NK-92 treated with Interleukin-12 subunit alpha and Interleukin-12 subunit beta, amount 100 ng/mL, for 24 hours (cell line): ENCODE measurements around the gene TMEM185B.
"Not testable (repeated sequence)": the region's sequence is repeated elsewhere in the genome, so short reads cannot be mapped to it uniquely, and the experiment has no call there.

Experiments
- DNase-seq: peaks from one replicate; lab custom pipeline; 2025; lab: John Stamatoyannopoulos, UW

TMEM185B gene

GRCh38 chr2:120223034-120223912, at the start of gene TMEM185B:
TSS of gene TMEM185B (minus strand) at chr2:120223400. CDS start at chr2:120222976, 424 bp downstream.
- peak; percentile 85 for DNase-seq

DNA sequence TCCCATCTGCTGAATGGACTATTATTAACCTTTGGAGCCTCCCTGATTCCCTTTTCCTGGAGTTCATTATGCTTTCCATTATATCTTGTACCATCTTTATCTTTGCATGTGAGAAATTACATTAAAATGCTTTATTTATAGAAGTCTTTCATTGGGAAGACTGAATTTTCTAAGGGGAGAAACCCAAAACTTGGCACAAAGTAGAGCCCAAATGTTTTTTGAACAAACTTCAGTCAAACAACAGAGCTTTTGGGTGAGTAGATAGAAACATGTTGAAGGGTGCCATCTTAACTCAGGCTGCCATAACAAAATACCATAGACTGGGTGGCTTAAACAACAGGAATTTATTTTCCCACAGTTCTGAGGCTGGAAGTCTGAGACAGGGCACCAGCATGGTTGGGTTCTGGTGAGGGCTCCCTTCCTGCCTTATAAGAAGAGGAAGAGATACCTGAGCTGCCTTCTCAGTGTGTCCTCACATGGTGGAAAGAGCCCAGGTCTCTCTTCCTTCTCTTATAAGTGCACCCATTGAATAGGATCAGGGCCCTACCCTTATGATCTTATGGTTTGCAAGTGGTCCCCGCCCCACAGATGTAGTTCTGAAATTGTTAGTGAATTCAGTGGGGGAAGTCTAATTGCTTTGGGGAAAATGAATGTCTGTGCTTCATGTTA, 48.6 kb upstream of the TMEM185B start:
- DNase-seq: no peak

GRCh38 chr2:120269816-120270215, 46.6 kb upstream of the TMEM185B start:
- no peak for DNase-seq

DNA sequence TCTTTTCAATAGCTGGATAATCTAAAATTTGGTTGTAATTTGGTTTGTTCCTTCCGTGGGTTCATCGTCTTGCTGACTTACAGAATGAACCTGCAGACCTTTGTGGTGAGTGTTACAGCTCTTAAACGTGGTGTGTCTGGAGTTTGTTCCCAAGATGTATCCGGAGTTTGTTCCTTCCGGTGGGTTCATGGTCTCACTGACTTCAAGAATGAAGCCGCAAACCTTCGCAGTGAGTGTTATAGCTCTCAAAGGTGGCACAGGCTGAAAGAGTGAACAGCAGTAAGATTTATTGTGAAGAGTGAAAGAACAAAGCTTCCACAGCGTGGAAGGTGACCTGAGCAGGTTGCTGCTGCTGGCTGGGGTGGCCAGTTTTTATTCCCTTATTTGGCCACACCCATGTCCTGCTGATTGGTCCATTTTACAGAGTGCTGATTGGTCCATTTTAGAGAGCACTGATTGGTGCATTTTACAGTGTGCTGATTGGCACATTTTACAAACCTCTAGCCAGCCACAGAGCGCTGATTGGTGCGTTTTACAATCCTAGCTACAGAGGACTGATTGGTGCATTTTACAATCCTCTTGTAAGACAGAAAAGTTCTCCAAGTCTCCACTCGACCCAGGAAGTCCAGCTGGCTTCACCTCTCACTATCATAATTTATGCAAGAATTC, 46.0 kb upstream of the TMEM185B start:
- no peak for DNase-seq

GRCh38 chr2:120267348-120267747, 44.1 kb upstream of the TMEM185B start:
- no peak for DNase-seq

DNA sequence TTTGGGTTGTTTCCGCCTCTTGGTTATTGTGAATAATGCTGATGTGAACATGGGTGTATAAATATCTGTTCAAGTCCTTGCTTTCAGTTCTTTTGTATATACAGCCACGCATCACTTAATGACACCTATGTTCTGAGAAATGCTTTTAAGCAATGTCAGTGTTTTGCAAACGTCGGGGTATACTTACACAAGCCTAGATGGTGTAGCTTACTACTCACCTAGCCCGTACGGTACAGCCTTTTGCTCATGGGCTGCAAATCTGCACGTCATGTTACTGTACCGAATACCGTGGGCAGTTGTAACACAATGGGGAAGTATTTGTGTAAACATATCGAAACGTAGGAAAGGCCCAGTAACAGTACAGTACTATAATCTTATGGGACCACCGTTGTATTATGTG, 41.8 kb upstream of the TMEM185B start:
- DNase-seq: no peak

DNA sequence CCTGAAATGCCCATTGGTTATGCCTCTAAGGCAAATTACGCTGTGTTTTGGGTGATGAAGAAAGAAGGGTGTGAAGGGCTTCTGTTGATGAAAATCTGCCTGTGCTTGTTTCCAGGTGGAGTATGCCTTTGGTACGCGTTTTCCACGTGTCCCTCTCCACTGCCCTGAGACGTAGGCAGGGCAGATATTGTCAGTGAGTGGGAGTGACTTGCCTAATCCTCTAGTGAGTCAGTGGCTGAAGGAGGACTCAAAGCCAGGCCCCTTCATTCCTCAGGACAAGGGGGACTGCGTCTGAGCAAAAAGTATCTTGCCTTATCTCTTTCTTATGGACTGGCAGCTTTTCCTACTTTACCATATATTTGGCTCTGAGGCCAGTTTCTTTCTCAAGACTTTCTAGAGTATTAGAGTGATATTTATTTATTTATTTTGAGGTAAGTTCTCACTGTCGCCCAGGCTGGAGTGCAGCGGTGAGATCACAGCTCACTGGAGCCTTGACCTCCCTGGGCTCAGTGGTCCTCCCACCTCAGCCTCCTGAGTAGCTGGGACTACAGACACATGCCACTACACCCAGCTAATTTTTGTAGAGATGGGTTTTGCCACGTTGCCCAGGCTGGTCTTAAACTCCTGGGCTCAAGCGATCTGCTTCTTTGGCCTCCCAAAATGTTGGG, 39.7 kb upstream of the TMEM185B start:
- DNase-seq: no peak

DNA sequence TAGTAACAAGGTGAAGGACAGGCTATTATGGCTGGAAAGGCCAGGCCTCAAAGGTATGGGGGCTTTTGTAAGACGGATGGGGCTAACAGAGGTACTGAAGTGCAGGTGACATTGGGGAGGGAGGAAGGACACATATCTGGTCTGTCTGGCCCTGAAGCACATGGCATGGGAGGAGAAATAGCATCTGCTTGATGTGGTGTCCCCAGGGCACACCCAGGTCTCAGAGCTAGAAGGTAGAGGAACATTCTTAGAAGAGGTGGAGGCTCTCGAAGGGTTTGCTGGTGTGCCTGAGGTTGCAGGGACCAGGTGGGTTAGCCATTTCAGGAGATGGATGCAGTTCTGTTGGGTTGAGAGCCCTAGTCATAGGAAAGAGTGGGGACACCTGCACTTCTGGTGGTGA, 39.0 kb upstream of the TMEM185B start:
- no peak for DNase-seq

GRCh38 chr2:120261387-120262006, 38.3 kb upstream of the TMEM185B start:
- no peak for DNase-seq

- no peak for DNase-seq
Measured at GRCh38 chr2:120260736-120261135, 37.5 kb upstream of the TMEM185B start.

DNA sequence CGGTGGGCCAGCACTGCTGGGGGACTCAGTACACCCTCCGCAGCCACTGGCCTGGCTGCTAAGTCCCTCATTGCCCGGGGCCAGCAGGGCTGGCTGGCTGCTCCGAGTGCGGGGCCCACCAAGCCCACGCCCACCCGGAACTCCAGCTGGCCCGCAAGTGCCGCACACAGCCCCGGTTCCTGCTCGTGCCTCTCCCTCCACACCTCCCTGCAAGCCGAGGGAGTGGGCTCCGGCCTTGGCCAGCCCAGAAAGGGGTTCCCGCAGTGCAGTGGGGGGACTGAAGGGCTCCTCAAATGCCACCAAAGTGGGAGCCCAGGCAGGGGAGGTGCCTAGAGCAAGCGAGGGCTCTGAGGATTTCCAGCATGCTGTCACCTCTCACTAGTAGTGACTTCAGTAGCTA, 36.7 kb upstream of the TMEM185B start:
- not testable (repeated sequence) for DNase-seq

DNA sequence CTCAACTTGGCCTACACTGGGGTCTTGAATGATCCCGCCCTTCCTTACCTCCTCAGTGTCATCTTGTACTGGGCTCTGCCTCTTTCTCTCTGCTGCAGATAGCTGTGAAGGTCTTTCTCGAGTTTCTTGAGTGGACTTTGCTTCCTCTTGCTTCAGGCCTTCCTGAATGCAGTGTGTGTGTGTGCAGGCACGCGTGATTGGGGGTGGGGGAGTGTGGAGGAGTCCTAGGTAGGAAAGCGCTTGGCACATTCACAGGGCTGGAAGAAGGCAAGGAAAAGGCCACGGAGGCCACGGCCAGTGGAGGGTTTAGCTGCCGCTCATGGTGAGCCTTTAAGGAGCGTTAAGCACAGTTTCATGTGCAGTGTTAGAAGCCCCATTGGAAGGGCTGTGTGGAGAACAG, 35.0 kb upstream of the TMEM185B start:
- DNase-seq: no peak

GRCh38 chr2:120257522-120257921, 34.3 kb upstream of the TMEM185B start:
- no peak for DNase-seq

DNA sequence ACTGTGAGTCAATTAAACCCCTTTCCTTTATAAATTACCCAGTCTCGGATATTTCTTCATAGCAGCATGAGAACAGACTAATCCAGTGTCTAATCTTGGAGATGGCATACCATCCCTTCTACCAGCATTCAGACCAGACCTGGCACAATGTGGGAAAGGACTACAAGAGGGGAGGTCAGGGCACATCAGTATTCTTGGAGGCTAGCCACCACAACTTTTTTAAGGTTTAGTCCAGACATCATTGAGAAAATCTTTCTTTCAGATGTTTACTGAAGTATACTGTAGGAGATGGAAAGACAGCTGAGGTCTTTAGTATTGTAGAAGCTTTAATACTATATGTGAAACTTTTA, 33.4 kb upstream of the TMEM185B start:
- no peak for DNase-seq

DNA sequence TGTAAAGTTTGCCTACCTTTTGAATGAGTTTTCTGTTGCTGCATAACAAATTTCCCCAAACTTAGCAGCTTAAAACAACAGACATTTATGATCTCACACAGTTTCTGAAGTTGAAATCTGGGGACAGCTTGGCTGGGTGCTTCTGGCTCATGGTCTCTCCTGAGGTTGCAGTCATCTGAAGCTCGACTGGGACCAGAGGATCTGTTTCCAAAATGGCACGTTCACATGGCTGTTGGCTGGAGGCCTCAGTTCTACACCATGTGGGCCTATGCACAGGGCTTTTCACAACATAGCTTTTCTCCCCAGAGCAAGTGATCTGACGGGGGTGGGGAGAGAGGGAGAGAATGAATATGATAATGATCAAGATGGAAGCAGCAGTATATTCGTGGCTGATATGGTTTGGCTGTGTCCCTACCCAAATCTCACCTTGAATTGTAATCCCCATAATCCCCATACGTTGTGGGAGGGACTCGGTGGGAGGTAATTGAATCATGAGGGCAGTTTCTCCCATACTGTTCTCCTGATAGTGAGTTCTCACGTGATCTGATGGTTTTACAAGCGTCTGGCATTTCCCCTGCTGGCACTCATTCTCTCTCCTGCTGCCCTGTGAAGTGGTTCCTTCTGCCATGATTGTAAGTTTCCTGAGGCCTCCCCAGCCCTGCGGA, 32.9 kb upstream of the TMEM185B start:
- no peak for DNase-seq

- no peak for DNase-seq
Measured at GRCh38 chr2:120255071-120255470, 31.9 kb upstream of the TMEM185B start.

DNA sequence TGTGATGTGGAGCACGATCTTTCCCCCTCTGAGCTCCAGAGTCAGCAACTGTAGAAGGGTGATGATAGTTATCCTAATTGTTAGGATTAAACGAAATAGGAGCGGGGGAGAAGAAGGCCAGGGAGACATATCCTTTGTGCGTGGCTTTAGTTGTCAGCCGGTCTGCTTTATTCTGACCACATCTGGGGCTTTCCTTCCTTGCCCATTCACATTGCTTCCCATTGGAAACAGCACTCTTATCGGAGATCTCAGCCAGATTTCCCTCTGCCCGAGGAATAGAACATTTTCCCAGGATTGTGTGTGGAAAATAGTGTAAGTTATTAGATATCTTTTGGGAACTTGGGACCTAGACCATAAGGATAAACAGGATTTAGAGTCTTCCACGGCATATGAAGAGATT, 31.0 kb upstream of the TMEM185B start:
- DNase-seq: no peak

GRCh38 chr2:120253021-120253882, 30.1 kb upstream of the TMEM185B start:
- DNase-seq: peak; percentile 59

- peak; percentile 99 for DNase-seq
Measured at GRCh38 chr2:120252225-120253020, 29.2 kb upstream of the TMEM185B start, which contains the start of gene RALB. TSS of gene RALB (plus strand) at chr2:120252852. CDS start at chr2:120278665, 25,813 bp downstream.

GRCh38 chr2:120251880-120252224, 28.7 kb upstream of the TMEM185B start:
- no peak for DNase-seq
